Rectal smooth muscle tissue (tissue), 1 donor: ENCODE measurements around the gene PARD3B.

Source experiments
- H3K27ac ChIP-seq: one replicate; pipeline ENCODE4 v1.7.0; 2013; ENCODE audit warnings: low read depth, low read length, inconsistent platforms
- H3K27me3 ChIP-seq: one replicate; pipeline ENCODE4 v1.7.0; 2013; ENCODE audit warnings: low read length; ENCODE audit not compliant: control insufficient read depth, insufficient read depth
- H3K36me3 ChIP-seq: one replicate; pipeline ENCODE4 v1.7.0; 2013; ENCODE audit warnings: low read length; ENCODE audit not compliant: control insufficient read depth, insufficient read depth
- H3K4me1 ChIP-seq: one replicate; pipeline ENCODE4 v1.7.0; 2013; ENCODE audit warnings: low read length; ENCODE audit not compliant: control insufficient read depth, insufficient read depth
- H3K4me3 ChIP-seq: one replicate; pipeline ENCODE4 v1.7.0; 2013; ENCODE audit warnings: low read length
- H3K9ac ChIP-seq: one replicate; pipeline ENCODE4 v1.7.0; 2013; ENCODE audit warnings: low read length

PARD3B gene

DNA sequence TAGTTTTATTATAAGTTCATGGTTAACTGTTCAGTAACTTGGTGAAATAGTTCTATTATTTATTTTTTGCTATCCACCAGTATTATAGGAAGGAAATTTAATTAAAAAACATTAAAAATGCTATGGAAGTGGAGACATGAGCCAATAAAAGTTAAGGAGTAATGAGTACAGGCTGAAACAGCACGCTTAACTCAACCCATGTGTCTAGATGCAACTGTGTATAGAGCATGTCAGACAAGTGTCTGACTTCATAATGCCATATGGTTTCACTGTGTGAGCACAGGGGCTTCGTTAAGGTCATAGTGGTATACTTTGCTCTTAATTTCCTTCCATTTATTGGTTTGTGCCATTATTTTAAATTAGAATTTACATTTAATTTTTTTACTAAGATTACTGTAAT lies 570.2 kb downstream of the PARD3B start:
- H3K4me3 ChIP-seq: no peak overlapping the region
- no peak overlapping the region for H3K9ac ChIP-seq
- no peak overlapping the region for H3K27ac ChIP-seq
- no peaks in the 10 kb centered on the region for H3K4me1 ChIP-seq
- H3K27me3 ChIP-seq: no peaks in the 10 kb centered on the region
- H3K36me3 ChIP-seq: no peaks in the 10 kb centered on the region

DNA sequence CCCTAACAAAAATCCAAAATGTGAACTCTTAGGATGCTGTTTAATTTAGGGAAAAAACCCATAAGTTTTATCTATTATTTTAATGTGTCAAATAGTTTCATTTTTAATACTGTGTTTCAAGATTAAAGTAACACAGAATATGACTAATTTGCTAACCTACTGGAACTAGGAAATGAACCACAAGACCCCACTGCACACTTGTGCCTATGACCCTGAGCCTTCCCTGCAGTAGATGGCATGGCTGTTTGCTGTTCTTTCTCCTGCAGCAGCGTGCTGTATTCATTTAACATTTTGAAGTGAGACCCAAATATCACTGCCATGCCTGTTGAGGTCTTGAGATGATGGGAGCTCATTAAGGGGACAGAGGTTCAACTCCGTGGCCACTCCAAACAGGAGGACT lies 571.9 kb downstream of the PARD3B start:
- Histone ChIP-seq H3K4me1 (no peaks in the 10 kb centered on the region), H3K27me3 (no peaks in the 10 kb centered on the region), H3K36me3 (no peaks in the 10 kb centered on the region), H3K4me3 (no peak overlapping the region), H3K9ac (no peak overlapping the region), H3K27ac (no peak overlapping the region)

DNA sequence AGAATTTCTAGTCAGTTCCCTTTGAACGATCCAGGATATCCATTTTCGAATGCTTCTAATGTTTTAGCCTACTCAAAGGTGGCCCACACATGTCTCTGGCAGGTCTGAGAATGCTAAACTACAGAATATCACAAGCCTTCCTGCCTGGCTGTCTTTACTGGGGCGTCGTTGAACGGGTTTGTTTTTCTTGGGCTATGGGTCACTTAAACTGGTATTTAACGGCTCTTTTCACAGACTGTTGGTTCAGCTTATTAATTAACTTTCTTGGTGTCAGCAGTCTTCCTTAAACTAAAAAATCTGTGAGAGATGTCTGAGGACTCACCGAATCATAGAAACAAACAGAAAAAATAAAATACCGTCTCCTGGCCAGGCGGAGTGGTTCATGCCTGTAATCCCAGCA lies 573.9 kb downstream of the PARD3B start:
- Histone ChIP-seq H3K36me3 (no peaks in the 10 kb centered on the region), H3K27me3 (no peaks in the 10 kb centered on the region), H3K9ac (no peak overlapping the region), H3K4me3 (no peak overlapping the region), H3K27ac (no peak overlapping the region), H3K4me1 (no peaks in the 10 kb centered on the region)

DNA sequence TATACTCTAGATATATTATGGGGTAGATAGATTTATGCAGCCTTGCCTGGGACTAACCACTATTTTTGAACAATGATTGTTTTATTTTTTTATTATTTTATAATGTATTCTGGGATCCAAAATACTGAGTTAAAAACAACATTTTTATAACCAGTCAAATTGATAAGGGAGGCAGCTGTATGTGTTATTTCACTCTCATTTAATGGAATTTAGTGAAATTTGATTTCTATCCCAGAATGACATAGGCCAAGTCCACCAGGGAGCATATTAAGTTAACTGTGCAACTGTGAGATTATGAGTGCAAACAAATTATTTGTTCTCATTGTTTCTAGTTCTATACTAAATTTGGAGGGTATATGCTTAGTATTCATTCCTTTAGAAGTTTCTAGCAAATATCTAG lies 583.5 kb downstream of the PARD3B start:
- no peaks in the 10 kb centered on the region for H3K36me3 ChIP-seq
- no peaks in the 10 kb centered on the region for H3K4me1 ChIP-seq
- no peak overlapping the region for H3K4me3 ChIP-seq
- no peak overlapping the region for H3K27ac ChIP-seq
- no peak overlapping the region for H3K9ac ChIP-seq
- H3K27me3 ChIP-seq: no peaks in the 10 kb centered on the region

DNA sequence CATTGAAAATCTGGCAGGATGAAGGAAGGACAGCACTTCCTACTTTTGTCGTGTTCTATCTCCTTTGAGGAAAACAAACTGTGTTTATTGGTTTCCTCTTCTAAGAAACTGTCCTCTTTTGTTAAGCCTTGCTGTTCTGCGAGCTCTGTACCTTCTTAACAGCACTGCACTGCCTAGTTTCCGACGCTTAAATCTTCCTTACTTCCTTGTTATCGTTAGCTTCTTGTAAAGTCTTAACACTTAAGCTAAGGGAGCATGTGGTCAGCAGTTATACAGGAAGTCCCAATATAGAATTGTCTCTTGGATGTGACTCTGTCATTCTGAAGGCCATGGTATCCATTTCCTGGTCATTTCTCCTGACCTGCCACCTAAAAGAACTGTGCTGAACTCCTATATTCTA lies 584.3 kb downstream of the PARD3B start:
- H3K27me3 ChIP-seq: no peaks in the 10 kb centered on the region
- H3K27ac ChIP-seq: no peak overlapping the region
- no peaks in the 10 kb centered on the region for H3K36me3 ChIP-seq
- H3K4me3 ChIP-seq: no peak overlapping the region
- no peaks in the 10 kb centered on the region for H3K4me1 ChIP-seq
- no peak overlapping the region for H3K9ac ChIP-seq

DNA sequence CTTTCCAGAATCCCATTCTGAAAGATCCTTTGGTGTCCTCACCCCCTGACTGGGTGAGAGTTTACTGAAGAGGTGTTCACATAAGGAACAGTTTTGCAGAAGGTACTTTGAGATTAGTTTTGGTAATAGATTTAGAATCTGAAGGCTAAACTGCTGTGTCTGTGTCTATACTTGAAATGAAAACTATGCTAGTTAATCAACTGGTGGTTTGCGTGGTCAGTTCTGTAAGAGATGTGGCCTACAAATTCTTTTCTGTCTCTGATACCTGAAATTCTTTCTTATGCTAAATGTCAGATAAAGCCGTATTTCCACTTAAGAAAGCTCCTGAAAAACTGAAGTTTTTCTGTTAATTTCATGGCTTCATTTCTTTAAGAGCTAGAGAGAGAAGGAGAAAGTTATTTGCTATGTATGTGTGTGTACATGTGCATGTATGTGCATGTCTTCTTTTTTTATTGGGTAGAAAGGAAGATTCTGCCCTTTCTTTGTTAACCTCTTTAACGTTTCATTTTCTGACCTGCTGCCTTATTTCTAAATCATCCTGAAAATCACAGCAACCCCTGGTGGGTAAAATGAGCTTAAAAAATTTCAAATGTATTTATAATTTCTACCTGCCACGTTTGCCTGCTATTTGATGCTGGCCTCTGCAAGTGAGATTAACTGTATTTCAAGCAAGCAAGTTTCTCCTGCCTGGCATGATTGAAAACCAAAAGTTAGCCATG lies 585.0 kb downstream of the PARD3B start:
- no peaks in the 10 kb centered on the region for H3K27me3 ChIP-seq
- no peak overlapping the region for H3K27ac ChIP-seq
- no peak overlapping the region for H3K9ac ChIP-seq
- H3K4me3 ChIP-seq: no peak overlapping the region
- no peaks in the 10 kb centered on the region for H3K36me3 ChIP-seq
- no peaks in the 10 kb centered on the region for H3K4me1 ChIP-seq

DNA sequence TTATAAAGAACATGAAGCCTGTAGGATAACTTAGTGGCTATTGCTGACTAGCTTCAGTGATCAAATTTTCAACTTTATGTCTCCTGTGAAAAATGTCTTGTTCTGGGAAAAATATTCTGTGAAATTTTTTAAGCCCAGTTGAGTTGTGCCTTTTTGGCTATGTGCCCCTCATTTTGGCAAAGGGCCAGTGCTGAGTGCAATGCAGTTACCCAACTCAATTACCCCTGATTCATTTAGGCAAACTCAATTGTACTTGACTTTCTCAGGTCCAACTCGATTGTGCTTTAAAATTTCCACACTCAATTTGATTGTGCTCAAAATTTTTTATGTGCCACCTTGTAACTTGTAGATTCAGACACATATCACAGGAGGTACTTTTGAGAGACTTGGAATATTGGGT lies 588.3 kb downstream of the PARD3B start:
- H3K4me1 ChIP-seq: no peaks in the 10 kb centered on the region
- H3K27ac ChIP-seq: no peak overlapping the region
- no peaks in the 10 kb centered on the region for H3K36me3 ChIP-seq
- no peaks in the 10 kb centered on the region for H3K27me3 ChIP-seq
- H3K9ac ChIP-seq: no peak overlapping the region
- H3K4me3 ChIP-seq: no peak overlapping the region

DNA sequence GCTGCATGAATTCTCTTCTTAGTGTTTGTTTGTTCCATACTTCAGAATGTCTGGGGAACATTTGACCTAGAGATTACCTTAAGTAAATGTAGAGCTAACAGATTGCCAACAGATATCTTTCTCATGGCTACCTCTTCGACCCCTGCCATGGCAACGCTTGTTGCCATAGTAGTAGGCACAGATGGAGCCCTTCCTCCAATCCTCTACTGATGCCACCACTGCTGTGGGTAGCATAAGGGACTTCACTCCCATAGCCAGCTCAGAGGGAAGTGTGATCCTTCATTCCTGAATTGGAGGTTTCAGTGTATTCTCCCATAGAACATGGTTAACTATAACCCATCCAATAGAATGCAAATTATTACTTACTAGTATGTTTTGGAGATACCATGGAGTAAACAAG lies 593.5 kb downstream of the PARD3B start:
- Histone ChIP-seq H3K4me3 (no peak overlapping the region), H3K27me3 (no peaks in the 10 kb centered on the region), H3K4me1 (no peaks in the 10 kb centered on the region), H3K9ac (no peak overlapping the region), H3K36me3 (no peaks in the 10 kb centered on the region), H3K27ac (no peak overlapping the region)

DNA sequence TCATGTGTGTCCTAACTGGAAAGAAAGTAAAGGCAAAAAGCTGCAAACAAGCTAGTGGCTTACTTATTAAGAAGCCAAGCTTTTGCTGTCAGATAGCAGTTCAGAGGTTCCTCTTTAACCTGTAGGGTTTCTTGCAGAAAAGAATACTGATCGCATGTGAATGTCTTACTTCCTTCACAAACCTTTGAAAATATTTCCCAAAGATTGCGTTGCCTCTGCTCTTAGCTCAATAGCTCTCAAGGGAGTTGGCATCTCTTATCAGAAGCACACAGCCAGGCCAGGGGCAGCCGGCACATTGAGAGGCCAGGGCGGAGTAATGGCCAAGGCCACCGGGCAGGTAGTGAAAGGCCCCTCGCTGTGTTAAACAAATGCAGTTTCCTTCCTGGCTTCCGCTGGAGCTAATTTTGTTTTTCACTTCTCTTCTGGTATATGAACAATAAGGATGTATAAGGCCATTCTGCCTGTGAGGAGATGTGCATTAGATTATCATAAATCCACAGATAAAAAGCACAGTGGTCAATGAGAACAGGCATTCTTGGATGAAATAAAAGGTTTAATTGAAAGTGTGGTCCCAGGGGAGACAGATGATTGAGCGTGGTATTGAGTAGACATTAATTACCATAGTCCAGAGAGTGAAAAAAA lies 594.7 kb downstream of the PARD3B start:
- Histone ChIP-seq H3K4me1 (no peaks in the 10 kb centered on the region), H3K27ac (no peak overlapping the region), H3K36me3 (no peaks in the 10 kb centered on the region), H3K27me3 (no peaks in the 10 kb centered on the region), H3K4me3 (no peak overlapping the region), H3K9ac (no peak overlapping the region)

DNA sequence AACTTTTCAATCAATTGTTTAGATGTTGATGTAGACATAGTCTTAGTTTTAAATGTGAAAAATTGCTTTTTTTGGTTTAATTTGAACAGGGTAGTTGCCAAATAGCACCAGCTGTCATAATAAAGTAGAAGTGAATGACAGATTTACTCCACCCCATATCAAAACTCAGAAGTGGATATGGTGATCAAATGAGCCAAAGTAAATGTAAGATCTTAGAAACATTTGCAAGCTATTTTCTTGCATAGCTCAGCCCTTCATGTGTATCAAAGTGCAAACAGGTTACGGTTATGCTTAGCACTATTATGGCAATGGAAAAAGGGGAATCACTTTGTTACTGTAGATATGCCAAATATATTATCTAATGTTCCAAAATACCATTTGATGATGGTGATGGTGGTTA lies 596.1 kb downstream of the PARD3B start:
- no peaks in the 10 kb centered on the region for H3K36me3 ChIP-seq
- H3K27ac ChIP-seq: no peak overlapping the region
- no peak overlapping the region for H3K9ac ChIP-seq
- no peaks in the 10 kb centered on the region for H3K4me1 ChIP-seq
- H3K4me3 ChIP-seq: no peak overlapping the region
- H3K27me3 ChIP-seq: no peaks in the 10 kb centered on the region

DNA sequence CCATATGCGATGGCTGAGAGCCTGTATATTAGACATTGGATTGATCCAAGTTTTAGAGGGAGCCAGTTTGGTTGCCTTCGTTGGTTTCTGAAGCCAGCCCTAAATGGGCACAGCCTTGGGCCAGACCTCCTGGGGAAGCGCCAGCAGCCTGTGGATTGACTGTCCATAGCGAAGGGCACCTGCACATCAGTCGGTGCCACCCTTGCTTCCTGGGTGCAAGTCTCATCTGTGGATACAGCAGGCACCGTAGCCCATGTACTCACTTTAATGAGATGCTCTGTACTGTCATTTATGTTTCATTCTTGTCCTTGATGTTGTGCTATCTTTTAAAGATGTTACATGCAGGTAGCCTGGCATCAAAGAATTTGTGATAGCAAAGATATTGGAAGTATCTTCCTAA lies 600.6 kb downstream of the PARD3B start:
- no peak overlapping the region for H3K27ac ChIP-seq

DNA sequence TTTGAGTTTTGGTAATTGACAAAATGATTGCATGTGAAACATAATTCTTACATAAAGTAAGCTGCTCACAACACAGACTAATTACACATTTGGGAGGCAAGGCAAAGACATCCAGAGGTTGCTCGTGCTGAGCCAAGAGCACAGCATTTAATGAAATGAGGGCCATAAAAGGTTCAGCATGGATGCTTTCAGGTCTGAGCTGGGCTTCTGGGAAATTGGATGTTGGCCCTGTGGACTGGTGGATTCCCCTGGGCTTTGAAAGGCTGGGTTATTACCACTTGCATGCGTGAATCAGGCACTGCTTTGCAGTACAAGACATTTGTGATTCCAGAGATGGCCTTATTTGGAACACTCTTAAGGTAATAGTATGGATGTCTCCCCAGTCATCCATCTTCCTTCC lies 603.5 kb downstream of the PARD3B start:
- no peak overlapping the region for H3K9ac ChIP-seq
- H3K27ac ChIP-seq: no peak overlapping the region
- no peaks in the 10 kb centered on the region for H3K27me3 ChIP-seq
- no peaks in the 10 kb centered on the region for H3K36me3 ChIP-seq
- no peak overlapping the region for H3K4me3 ChIP-seq
- H3K4me1 ChIP-seq: no peaks in the 10 kb centered on the region

More for the DNA sequence above, 600.6 kb downstream of the PARD3B start:
- H3K36me3 ChIP-seq: no peaks in the 10 kb centered on the region
- no peaks in the 10 kb centered on the region for H3K4me1 ChIP-seq
- H3K4me3 ChIP-seq: no peak overlapping the region
- H3K9ac ChIP-seq: no peak overlapping the region
- H3K27me3 ChIP-seq: no peaks in the 10 kb centered on the region

DNA sequence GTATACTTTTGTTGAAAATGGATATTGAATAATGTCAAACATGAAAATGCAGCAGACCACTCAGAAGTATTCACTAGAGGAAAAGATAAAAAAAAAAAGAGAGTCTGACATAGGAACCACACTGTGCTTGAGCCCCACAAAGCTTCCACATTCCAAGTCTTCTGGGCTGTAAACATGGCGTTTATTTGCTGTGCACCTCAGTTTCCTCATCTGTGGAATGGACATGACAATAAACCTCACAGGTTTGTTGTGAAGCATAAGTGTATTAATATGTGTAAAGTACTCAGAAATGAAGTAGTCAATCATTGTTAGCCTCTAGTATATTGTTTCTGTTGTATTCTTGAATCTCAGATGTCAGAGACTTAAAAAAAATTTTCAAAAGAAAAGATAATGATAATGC lies 611.2 kb downstream of the PARD3B start:
- Histone ChIP-seq H3K27me3 (no peaks in the 10 kb centered on the region), H3K4me3 (no peak overlapping the region), H3K27ac (no peak overlapping the region), H3K4me1 (peaks cover 3% of the 10 kb centered on the region), H3K36me3 (no peaks in the 10 kb centered on the region), H3K9ac (no peak overlapping the region)
